ENCODE results near the gene CMSS1.
"Not testable (repeated sequence)": the region's sequence is repeated elsewhere in the genome, so short reads cannot be mapped to it uniquely, and the experiment has no call there.

CMSS1 gene

GRCh38 chr3:100089812-100090668 lies 272.4 kb downstream of the CMSS1 start:
- DNase-seq: no peak

GRCh38 chr3:100090669-100091005 lies 273.0 kb downstream of the CMSS1 start:
- no peak for DNase-seq

- no peak for DNase-seq
Observed at GRCh38 chr3:100093831-100094230, 276.2 kb downstream of the CMSS1 start.

- not testable (repeated sequence) for DNase-seq
Observed at GRCh38 chr3:100096286-100096685, 278.6 kb downstream of the CMSS1 start.

- DNase-seq: no peak
Observed at GRCh38 chr3:100096866-100097265, 279.2 kb downstream of the CMSS1 start.

- DNase-seq: no peak
Observed at GRCh38 chr3:100097919-100098783, 280.5 kb downstream of the CMSS1 start.

- DNase-seq: no peak
Observed at GRCh38 chr3:100098784-100099070, 281.1 kb downstream of the CMSS1 start.

GRCh38 chr3:100099621-100100020 lies 282.0 kb downstream of the CMSS1 start:
- DNase-seq: no peak

GRCh38 chr3:100100425-100100824 lies 282.8 kb downstream of the CMSS1 start:
- no peak for DNase-seq

GRCh38 chr3:100102757-100103156 lies 285.1 kb downstream of the CMSS1 start:
- no peak for DNase-seq

- peak; percentile 45 to 60 for DNase-seq
Observed at GRCh38 chr3:100103558-100104441, 286.1 kb downstream of the CMSS1 start.

- no peak for DNase-seq
Observed at GRCh38 chr3:100104442-100104798, 286.8 kb downstream of the CMSS1 start.

- DNase-seq: no peak
Observed at GRCh38 chr3:100104817-100105413, 287.3 kb downstream of the CMSS1 start.

- DNase-seq: no peak
Observed at GRCh38 chr3:100105501-100105900, 287.8 kb downstream of the CMSS1 start.

- DNase-seq: peak in 1 of 2 experiments; percentile 2
Observed at GRCh38 chr3:100106094-100106493, 288.4 kb downstream of the CMSS1 start.

GRCh38 chr3:100106531-100107141 lies 289.0 kb downstream of the CMSS1 start:
- no peak for DNase-seq

- DNase-seq: no peak
Observed at GRCh38 chr3:100107221-100107814, 289.7 kb downstream of the CMSS1 start.

GRCh38 chr3:100108464-100109079 lies 290.9 kb downstream of the CMSS1 start:
- no peak for DNase-seq

- no peak for DNase-seq
Observed at GRCh38 chr3:100110162-100110561, 292.5 kb downstream of the CMSS1 start.

- DNase-seq: no peak
Observed at GRCh38 chr3:100111728-100112127, 294.1 kb downstream of the CMSS1 start.

- no peak for DNase-seq
Observed at GRCh38 chr3:100113723-100114412, 296.2 kb downstream of the CMSS1 start.
